Limb (tissue), 2 donors: ENCODE measurements around the gene TMEM54.

ENCODE experiments used
- DNase-seq, 2 donors: peaks; one replicate each; pipeline ENCODE4 v3.0.0-alpha.2; 2016; ENCODE audit errors: extremely low spot score in 2 of 2

TMEM54 gene

DNA sequence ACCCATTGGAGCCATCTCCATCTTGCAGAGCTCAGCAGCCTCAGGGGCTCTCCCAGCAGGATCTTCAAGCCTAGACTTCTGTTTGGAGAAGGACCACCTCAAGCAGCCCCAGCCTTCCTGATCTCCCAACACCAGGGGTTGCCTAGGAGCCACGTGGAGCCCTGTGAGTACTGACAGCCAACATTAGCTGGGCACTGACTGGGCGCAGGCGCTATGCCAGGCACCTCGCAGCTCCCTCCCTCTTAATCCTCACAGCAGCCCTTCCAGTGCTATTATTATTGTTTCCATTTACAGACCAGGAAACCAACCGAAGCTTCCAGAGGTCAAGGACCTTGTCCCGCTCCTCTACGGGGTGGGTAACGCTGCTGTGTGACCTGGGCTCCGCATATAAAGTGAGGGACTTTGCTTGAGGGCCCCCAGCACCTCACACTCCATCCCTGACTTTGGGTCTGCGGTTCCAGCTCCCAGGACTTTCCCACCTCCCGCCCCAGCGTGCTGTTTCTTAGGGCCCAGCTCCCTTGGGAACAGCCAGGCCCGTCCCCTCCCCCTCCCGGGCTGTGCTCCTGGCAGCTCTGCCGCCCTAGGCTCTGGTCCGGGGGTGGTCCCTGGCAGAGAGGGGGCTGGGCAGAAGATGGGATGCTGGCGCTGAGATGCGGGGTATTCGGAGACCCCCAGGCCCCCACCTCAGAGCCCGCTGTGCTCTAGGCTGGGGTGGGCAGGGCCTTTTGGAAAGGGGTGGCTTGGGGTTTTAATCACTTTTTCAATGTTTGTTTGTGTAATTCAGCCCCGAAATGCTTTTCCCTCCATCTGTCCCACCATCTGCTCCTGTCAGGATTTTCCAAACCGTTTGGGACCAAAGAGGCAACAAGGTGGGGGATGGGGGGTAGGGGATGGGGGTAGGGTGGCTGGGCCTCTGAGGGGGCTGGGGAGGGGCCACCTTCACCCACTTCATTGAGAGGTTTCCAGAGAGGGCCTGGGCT is 19.0 kb downstream of the TMEM54 start:
- no peak for DNase-seq

DNA sequence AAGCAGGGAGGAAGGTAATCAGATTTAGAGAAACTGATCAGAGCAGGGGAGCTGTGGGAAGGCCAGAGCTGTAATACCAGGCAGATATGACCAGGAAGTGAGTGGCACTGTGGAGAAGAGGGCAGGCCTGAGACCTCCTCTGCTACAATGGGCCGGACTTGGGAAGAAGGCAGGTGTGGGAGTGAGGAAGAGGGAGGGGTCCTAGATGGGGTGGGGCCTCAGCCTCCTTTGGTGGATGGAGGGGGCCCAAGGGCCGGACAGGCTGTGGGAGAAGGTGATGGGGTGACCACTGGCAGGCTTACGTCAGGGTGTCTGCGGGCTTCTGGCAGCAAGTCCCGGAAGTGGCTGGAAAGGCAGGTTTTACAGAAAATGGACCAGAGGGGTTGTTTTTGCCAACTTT is 19.9 kb downstream of the TMEM54 start:
- DNase-seq = no peak

GRCh38 chr1:32878637-32879041 is 22.6 kb downstream of the TMEM54 start:
- no peak for DNase-seq

DNA sequence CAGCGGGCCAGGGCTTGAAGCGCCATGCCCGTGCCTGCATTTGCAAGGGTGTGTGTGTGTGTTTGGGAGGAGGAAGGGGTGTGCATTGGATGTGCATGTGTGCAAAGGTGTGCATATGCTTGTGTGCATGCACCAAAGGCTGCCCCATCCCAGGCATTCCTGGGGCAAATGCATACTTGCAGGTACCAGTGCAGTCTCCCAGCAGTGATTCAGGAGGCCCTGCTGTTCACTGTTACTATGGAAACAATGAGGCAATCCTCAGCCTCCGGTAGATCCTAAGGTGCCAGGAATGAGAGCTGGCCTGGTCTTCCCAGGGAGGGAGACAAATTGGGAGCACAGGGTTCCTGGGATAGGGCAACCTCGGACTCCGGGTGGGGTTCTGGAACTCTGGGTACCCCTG is 23.0 kb downstream of the TMEM54 start:
- DNase-seq = no peak

DNA sequence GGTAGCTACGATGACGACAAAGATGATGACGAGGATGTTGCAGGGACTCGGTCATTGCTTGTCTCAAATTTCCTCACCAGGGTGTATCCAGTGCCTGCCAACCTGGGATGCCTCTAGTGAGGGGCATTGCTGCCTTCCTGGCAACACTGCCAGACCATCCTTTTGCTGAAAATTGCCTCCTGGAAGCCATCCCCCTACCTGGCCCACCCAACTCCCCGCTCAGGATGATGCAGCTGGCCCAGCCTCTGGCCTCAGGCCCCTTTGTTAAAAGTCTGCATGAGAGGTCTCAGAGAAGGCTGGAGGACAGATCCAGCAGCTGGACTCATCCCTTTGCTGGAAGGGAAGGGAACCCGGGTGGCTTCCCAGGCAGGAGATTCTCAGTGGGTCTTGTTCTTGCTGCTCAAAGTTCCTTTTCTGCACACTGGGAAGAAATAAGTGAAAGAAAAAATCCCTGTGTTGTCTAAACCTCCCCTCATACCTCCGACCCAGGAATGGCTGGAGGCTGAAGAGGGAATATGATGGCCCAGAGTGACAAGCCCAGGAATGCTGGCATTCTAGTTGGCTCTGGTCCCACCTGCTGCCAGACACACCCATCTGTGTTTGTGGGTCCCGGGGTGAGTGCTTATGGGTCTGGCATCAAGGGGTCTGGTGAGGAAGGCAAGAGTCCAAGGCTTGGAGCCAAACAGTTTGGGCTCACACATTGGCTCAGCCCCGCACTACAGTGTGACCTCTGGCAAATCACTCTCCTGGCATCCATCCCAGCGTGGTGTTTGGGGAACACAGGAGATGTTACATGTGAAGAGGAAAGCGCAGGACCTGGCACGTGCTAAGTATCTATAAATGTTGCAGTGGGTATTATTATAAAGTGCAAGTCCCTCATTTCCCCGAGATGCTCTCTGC is 23.7 kb downstream of the TMEM54 start:
- no peak for DNase-seq

DNA sequence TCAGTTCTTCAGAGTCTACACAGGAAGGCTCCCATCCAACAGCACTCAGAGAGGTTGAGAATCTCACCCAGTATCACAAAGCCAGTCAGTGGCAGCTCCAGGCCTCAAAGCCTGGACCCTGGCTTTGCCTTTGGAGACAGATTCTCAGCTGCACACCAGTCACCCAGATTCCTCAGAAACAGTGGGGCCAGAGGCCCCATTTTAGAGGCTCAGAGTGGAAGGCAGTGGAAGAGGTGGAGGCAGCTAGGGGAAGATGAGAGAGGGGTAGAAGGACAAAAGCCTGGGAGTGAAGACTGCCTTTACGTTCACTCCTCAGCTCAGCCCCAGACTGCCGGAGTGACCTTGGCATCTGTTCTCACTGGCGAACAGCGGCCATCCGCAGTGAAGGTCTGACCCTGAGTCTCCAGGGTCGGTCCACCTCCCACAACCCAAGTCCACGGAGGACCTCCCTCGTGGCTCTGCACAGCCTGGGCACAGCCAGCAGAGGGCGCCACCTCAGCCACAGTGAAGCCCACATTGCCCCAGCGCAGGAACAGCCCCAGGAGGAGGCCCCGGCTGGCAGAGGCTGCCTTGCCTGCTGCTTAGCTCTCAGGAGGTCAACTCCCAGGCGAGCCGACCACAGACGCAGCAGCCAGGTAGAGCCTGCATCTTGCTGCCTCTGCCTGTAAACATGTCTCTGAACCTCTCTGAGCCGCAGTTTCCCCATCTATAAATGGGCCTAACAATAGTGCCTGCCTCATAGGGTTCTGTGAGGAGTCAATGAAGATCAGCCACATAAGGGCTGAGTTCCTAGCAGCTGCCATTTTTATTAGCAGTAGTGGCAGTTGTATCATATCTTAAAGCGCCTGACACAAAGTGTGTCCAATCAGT is 24.6 kb downstream of the TMEM54 start:
- DNase-seq = peak in 1 of 2 donors; percentile 66

GRCh38 chr1:32874860-32875752 is 26.1 kb downstream of the TMEM54 start:
- DNase-seq = no peak

DNA sequence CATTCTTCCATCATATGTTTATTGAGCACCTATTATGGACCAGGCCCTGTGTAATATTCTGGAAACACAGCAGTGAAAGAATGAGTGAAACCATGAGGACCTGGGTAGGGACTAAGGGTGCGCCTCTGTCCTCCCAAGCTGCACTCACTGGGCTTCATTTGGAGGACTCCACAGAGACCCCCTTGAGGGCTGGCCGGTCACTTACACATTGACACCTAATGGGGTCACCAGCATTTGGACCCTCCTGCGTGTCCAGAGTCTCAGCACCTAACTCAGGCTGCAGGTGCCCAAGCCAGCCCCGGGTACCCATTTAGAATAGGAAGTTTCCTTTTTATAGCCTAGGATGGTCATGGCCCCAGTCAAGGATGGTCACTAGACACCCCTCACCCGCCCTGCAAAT is 27.7 kb downstream of the TMEM54 start:
- DNase-seq = no peak

- DNase-seq = no peak
These were observed 29.1 kb downstream of the TMEM54 start for GRCh38 chr1:32872192-32872460.

- DNase-seq = peak; percentile 44 to 51
These were observed 29.6 kb downstream of the TMEM54 start for GRCh38 chr1:32871364-32872191.

- peak; percentile 39 to 81 for DNase-seq
These were observed 30.4 kb downstream of the TMEM54 start, which contains the start of gene FNDC5 for GRCh38 chr1:32870615-32871363. FNDC5 (minus strand) TSS chr1:32870912.

GRCh38 chr1:32869923-32870614 is 31.1 kb downstream of the TMEM54 start:
- no peak for DNase-seq

DNA sequence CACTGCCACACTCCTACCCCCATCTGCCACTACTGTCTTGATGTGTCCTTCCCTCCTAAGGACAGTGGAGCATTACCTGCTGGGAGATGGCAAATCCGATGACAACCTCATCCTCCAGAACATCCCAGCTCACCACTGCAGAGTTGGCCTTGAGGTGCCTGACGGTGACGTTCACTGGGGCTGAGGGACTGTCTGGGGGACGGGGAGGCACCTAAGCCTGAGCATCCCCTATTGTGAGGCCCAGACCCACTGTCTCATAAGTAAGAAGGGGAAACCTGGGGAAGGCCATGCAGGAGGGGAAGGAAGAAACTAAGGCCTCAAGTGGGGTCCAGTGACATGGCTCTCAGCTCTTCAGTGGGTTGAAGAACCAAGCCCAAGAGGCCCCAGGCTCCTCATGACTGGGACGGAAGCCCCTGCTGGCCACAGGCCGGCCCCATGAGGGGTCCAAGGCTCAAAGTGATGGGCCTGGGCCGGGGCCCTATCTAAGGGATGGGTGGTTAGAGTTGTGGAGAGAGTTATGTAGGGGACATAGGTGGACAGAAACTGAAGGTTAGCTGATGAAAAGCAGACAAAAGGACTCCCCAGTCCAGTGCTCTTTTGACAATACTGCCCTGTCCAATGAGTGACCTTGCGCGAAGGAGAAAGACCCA is 32.3 kb downstream of the TMEM54 start:
- DNase-seq = no peak

GRCh38 chr1:32868085-32868484 is 33.1 kb downstream of the TMEM54 start:
- no peak for DNase-seq

DNA sequence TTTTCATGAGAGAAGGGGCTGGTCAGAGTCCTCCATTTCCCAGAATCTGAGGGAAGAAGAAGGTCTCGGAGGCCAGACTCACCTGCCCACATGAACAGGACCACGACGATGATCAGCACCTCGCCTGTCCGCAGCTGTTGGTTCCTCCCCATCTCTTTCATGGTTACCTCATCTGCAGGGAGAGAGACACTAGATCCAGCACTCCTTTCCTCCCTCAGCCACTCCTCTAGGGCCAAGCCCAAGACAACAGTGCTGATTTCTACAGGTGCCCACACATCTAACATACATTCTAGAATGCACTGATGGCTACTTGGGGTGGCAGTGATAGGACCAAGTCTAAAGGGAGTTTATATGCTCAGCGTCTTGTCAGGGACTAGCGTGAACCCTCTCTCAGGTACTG is 33.5 kb downstream of the TMEM54 start:
- DNase-seq = no peak

GRCh38 chr1:32867151-32867550 is 34.0 kb downstream of the TMEM54 start:
- DNase-seq = no peak

GRCh38 chr1:32865639-32866405 is 35.4 kb downstream of the TMEM54 start:
- DNase-seq = no peak
